ENCODE measurements around the gene COX19. TPM values are rescaled to one million over a fixed set of nuclear protein-coding genes. Genes with fewer than 3 reads are reported as not detected.

COX19 gene
- total and polyA plus RNA-seq, 4 donors: 5.6 to 17.0 (median 8.0) TPM

DNA sequence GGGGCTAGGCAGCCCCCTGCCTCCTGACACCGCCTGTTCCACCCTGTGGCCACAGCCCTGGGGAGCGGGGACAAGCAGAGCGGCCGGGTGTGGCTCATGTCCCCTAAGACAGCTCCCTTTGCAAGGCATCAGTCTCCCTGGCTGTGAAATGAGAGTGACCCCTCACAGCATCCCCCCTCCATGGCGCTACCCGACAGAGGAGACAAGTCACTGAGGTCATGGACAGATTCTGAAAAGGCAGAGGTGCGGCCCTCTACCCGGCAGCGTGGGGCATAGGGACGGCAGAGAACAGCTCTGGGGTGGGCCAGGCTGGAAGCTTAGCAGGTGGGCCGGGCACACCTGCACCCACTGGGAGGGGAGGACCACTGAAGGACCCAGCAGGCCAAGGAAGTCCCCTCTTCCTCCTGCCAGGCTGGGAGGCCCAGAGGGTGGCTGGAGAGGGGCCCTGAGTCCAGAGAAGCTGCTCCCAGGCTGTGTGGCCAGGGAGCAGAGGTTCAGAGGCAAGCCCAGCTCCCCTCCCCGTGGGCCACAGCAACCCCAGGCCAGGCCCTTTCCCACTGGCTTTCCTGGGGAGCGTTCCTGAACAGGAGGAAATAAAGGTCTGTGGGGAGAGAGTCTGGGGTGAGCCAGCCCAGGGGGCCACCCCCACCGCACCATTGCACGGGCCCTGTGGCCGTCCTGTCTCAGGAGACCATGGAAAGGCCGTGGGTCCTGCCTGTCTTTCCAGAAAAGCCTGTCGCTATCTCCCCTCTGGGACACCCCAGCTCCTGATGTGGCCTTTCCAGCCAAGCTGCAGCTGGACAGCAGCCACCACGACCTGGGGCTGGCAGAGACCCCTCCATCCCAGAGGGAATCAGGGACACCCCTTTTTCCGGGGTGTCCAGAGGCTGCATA lies 22.6 kb downstream of the COX19 start:
- H3K36me3 ChIP-seq (ENCODE audit: control insufficient read depth in 4 of 4, insufficient read depth in 4 of 4, low read length in 4 of 4): peaks cover 0 to 1% (median 0%) of the 10 kb centered on the region in 4 donors
- no peak overlapping the region for H3K27ac ChIP-seq (ENCODE audit: low read depth in 1 of 2, low read length in 1 of 2)
- no peaks in the 10 kb centered on the region for H3K9me3 ChIP-seq (ENCODE audit: control insufficient read depth in 4 of 4, insufficient read depth in 3 of 4, low read length in 3 of 4)
- 79 to 88% methylated on average over 19 to 20 of the region's 20 CpGs for WGBS, 2 donors
- H3K9ac ChIP-seq (ENCODE audit: insufficient read depth in 1 of 2, low read length in 2 of 2): no peak overlapping the region
- peaks cover 0 to 8% (median 0%) of the 10 kb centered on the region in 5 donors for H3K4me1 ChIP-seq (ENCODE audit: control insufficient read depth in 5 of 5, insufficient read depth in 5 of 5, low read length in 5 of 5)
- no peak overlapping the region for H3K4me3 ChIP-seq
- DNase-seq (no peak), ATAC-seq (ENCODE audit: insufficient read depth, low FRiP score) (no peak)
- H3K27me3 ChIP-seq (ENCODE audit: control insufficient read depth in 3 of 3, insufficient read depth in 3 of 3, low read length in 2 of 3): peaks cover 0 to 15% (median 0%) of the 10 kb centered on the region in 3 donors
- TF ChIP-seq, protein P1, sequence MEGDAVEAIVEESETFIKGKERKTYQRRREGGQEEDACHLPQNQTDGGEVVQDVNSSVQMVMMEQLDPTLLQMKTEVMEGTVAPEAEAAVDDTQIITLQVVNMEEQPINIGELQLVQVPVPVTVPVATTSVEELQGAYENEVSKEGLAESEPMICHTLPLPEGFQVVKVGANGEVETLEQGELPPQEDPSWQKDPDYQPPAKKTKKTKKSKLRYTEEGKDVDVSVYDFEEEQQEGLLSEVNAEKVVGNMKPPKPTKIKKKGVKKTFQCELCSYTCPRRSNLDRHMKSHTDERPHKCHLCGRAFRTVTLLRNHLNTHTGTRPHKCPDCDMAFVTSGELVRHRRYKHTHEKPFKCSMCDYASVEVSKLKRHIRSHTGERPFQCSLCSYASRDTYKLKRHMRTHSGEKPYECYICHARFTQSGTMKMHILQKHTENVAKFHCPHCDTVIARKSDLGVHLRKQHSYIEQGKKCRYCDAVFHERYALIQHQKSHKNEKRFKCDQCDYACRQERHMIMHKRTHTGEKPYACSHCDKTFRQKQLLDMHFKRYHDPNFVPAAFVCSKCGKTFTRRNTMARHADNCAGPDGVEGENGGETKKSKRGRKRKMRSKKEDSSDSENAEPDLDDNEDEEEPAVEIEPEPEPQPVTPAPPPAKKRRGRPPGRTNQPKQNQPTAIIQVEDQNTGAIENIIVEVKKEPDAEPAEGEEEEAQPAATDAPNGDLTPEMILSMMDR (IDR thresholded peaks at IDR 0.05; ENCODE audit: control extremely low read depth, extremely low read depth): no peak

- Histone ChIP-seq H3K27me3 (ENCODE audit: control insufficient read depth in 3 of 3, insufficient read depth in 3 of 3, low read length in 2 of 3) (peaks cover 0 to 15% (median 0%) of the 10 kb centered on the region in 3 donors), H3K27ac (ENCODE audit: low read depth in 1 of 2, low read length in 1 of 2) (no peak overlapping the region), H3K36me3 (ENCODE audit: control insufficient read depth in 4 of 4, insufficient read depth in 4 of 4, low read length in 4 of 4) (peaks cover 0 to 1% (median 0%) of the 10 kb centered on the region in 4 donors), H3K4me1 (ENCODE audit: control insufficient read depth in 5 of 5, insufficient read depth in 5 of 5, low read length in 5 of 5) (peaks cover 0 to 8% (median 0%) of the 10 kb centered on the region in 5 donors), H3K4me3 (no peak overlapping the region), H3K9me3 (ENCODE audit: control insufficient read depth in 4 of 4, insufficient read depth in 3 of 4, low read length in 3 of 4) (no peaks in the 10 kb centered on the region), H3K9ac (ENCODE audit: insufficient read depth in 1 of 2, low read length in 2 of 2) (no peak overlapping the region)
- ATAC-seq (ENCODE audit: insufficient read depth, low FRiP score): no peak
- TF ChIP-seq, protein P1 (IDR thresholded peaks at IDR 0.05; ENCODE audit: control extremely low read depth, extremely low read depth): no peak
- 90 to 94% methylated on average over 20 to 21 of the region's 21 CpGs for WGBS, 2 donors
- DNase-seq: no peak
Observed at GRCh38 chr7:951881-952547, 23.3 kb downstream of the COX19 start.

DNA sequence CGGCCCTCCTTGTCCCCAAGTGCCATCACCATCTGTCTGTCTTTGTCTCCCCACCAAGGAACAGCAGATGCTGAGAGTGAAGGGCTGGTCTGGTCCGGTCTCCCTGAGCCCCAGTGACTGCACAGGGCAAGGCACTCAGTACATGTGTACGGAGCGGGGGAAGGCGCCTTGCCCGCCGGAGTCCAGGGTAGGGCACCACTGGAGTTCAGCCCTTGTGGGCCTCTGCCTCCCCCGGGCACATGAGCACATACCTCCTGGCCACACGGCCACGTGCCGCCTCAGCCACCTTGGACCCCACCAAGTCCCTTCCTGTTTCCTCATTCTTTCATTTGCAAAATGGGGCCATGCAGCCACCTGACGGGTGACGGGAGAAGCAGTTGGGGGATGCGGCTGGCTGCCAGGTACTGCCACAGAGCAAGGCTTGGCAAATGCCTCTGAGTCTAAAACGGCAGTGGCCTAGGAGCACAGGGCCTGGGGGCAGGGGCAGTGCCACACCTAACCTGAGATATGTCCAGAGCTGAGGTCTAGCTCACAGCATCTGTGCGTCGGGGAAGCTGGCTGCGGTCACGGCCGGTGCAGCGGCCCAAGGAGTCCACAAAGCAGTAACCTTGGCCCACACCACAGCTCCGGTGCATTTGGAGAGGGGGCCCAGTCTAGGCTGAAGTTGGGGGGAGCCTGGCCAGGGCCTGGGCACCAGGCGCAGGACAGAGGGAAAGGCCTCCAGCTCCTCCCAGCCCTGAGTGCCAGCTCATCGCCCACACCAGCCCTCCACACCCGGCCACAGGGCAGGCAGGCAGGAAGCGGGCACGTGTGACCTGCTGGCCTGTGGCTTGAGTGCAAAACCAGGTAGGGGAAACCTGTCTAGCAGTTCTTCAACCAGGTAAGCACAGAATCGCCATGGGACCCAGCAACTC lies 26.1 kb downstream of the COX19 start:
- WGBS, 2 donors: 73 to 82% methylated on average over 27 to 28 of the region's 28 CpGs
- TF ChIP-seq, protein P1 (IDR thresholded peaks at IDR 0.05; ENCODE audit: control extremely low read depth, extremely low read depth): no peak

More for the DNA sequence above, 26.1 kb downstream of the COX19 start:
- no peak overlapping the region for H3K27ac ChIP-seq (ENCODE audit: low read depth in 1 of 2, low read length in 1 of 2)
- no peak overlapping the region for H3K9ac ChIP-seq (ENCODE audit: insufficient read depth in 1 of 2, low read length in 2 of 2)
- DNase-seq: no peak
- no peaks in the 10 kb centered on the region for H3K9me3 ChIP-seq (ENCODE audit: control insufficient read depth in 4 of 4, insufficient read depth in 3 of 4, low read length in 3 of 4)
- peaks cover 0 to 4% (median 0%) of the 10 kb centered on the region in 3 donors for H3K27me3 ChIP-seq (ENCODE audit: control insufficient read depth in 3 of 3, insufficient read depth in 3 of 3, low read length in 2 of 3)
- no peak for ATAC-seq (ENCODE audit: insufficient read depth, low FRiP score)
- peaks cover 0 to 1% (median 0%) of the 10 kb centered on the region in 4 donors for H3K36me3 ChIP-seq (ENCODE audit: control insufficient read depth in 4 of 4, insufficient read depth in 4 of 4, low read length in 4 of 4)
- no peak overlapping the region for H3K4me3 ChIP-seq
- peaks cover 0 to 5% (median 0%) of the 10 kb centered on the region in 5 donors for H3K4me1 ChIP-seq (ENCODE audit: control insufficient read depth in 5 of 5, insufficient read depth in 5 of 5, low read length in 5 of 5)

All from lung (tissue), 12 donors.